HG03457 (cell line): Measurements from ENCODE around the gene DVL3.

ENCODE experiments used
- ATAC-seq: cut with Tn5 transposase; IDR thresholded peaks from one replicate; pipeline ENCODE4 v1.9.1; 2021; ENCODE audit warnings: moderate number of reproducible peaks; ENCODE audit not compliant: unreplicated experiment

The DVL3 gene

GRCh38 chr3:184209146-184209923 lies 54.2 kb downstream of the DVL3 start:
- no peak for ATAC-seq

- no peak for ATAC-seq
Observed at GRCh38 chr3:184211297-184211696, 56.1 kb downstream of the DVL3 start.

GRCh38 chr3:184211718-184212117 lies 56.5 kb downstream of the DVL3 start:
- no peak for ATAC-seq

- ATAC-seq, result no peak
Observed at GRCh38 chr3:184218814-184219213, 63.6 kb downstream of the DVL3 start.

GRCh38 chr3:184222521-184222920 lies 67.3 kb downstream of the DVL3 start:
- ATAC-seq, result no peak
